Activated effector memory CD4-positive, alpha-beta T cell treated with anti-CD3 and anti-CD28 coated beads, Interleukin-2, amount 50 U/mL, for 16 hours (primary cell): ENCODE results near the gene PCDHAC1.

Experiments used
- DNase-seq: peaks from one replicate; pipeline ENCODE4 v3.0.0-alpha.2; 2020

PCDHAC1 gene

DNA sequence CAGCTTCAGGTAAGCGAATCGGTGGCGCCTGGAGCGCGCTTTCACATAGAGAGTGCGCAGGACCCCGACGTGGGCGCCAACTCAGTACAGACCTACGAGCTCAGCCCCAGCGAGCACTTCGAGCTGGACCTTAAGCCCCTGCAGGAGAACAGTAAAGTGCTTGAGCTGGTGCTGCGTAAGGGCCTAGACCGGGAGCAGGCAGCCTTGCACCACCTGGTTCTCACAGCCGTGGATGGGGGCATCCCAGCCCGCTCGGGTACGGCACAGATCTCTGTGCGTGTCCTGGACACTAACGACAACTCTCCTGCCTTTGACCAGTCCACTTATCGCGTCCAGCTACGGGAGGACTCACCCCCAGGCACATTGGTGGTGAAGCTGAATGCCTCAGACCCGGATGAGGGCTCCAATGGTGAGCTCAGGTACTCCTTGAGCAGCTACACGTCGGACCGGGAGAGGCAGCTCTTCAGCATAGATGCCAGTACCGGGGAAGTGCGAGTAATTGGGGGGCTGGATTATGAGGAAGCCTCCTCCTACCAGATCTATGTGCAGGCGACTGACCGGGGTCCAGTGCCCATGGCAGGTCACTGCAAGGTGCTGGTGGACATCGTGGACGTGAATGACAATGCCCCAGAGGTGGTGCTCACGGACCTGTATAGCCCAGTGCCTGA, 41.3 kb downstream of the PCDHAC1 start:
- DNase-seq, result no peak

DNA sequence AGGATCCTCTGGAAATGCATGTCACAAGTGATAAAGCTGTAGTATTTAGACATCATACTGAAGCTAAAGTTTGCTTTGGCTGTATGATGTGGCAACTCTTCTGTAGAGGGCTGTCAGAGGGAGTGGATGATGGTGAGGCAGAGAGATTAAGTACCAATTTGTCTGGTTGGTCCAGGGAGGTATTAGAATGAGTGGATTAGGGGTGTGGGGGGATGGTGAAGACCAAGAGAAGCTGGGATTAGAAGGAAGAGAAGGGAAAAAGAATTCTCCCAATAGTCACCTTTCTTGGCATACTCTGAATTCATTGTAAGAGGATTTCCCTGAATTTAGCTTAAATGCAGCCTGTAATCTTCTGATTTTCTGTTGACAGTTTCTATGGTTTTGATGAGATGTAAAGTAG, 43.8 kb downstream of the PCDHAC1 start:
- no peak for DNase-seq

DNA sequence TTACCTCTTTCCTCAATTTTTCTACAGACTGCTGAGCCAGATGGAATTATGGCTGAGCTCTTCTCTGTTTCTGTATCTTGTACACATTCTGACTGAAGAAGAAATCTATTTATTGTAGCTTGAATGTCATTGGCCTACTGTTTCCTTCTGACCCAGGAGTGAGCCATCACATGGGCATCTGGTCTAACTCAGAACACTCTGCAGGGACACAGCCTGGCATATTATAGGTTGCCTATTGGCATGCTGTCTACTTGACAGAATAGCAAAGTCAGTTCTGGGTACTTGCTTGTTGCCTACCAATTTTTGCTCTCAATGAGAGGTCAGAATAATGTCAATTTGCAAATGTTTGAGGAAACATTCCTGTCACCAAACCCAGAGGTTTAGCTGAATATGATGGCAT, 47.5 kb downstream of the PCDHAC1 start:
- no peak for DNase-seq

DNA sequence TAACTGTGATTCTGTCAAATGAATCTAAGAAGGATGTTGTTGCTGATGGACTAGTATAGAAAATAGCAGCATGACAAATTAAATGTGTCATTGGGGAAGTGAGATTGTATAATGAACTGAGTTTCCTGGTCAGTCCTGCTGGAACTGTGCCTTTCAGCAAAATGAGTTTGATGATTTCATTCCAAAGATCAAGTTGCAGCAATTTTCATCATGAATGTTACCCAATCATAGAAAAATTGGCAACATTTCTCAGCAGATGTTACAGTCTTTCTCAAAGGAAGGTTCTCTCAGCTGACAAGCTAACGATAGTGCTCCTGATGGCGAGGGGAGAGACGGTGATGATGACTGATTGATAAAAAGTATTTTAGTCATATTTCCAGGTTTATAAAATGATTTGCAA, 50.9 kb downstream of the PCDHAC1 start:
- DNase-seq, result no peak

DNA sequence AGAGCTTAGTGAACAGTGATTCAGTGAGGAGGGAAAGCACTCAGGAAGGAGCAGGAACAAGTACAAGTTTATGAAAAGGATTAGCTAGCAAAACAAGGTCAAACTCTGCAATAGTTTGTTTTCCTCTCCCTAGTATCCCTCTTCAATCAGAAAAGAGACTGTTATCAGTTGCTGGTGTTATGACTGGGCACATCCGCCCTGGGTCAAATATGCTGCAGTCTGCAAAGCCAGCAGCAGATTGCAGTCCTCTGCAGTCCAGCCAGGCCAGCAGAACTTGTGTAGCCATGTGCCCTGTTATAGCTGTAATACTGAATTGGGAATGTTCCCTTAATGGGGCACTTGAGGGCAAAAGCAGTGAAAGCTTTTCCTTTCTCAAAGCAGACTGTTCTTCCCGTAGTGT, 52.2 kb downstream of the PCDHAC1 start:
- no peak for DNase-seq

DNA sequence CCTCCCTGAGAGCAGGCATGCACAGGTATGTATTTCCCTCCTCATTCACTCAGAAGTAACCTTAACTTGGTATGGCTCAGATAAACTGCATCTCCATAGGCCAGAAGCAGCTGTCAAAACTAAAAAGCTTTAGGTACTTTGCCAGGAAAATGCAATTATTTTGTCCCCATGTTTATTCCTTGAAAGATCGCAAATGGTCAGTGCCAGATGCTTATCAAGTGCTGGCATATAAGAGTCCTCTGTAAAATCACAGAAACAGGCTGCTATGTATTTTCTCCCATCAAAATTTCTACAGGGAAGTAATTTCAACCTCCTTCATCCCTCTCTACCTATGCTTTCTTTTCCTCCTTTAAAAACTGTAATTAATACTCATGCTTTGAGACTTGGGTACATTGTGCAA, 52.9 kb downstream of the PCDHAC1 start:
- DNase-seq, result no peak
